Inferior parietal cortex (tissue), 1 donor: ENCODE results near the gene ANGPTL7.
A peak's percentile ranks its signal among the peaks of the same experiment; 100 is the strongest.
"Not testable (repeated sequence)": the region's sequence is repeated elsewhere in the genome, so short reads cannot be mapped to it uniquely, and the experiment has no call there.

Experiments used
- DNase-seq: peaks from one replicate; pipeline ENCODE4 v3.0.0-alpha.2; 2016; ENCODE audit errors: extremely low spot score

Gene ANGPTL7

DNA sequence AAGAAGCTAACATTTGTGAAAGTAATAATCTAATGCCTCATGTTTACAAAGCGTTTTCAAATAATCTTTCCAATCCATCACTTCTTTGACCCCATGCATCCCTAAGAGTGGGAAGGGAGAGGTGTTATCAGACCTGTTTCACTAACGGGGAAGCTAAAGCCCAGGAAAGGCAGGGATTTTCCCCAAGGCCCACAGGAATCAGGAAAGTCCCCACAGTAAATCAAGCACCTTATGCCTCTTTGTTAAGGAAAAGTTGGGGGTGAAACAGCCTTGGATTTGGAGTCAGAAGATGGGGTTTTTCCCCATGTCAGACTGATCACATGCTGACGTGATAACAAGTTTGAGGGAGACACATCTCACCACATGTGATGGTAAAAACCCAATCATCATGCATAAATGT lies 20.0 kb upstream of the ANGPTL7 start:
- no peak for DNase-seq

DNA sequence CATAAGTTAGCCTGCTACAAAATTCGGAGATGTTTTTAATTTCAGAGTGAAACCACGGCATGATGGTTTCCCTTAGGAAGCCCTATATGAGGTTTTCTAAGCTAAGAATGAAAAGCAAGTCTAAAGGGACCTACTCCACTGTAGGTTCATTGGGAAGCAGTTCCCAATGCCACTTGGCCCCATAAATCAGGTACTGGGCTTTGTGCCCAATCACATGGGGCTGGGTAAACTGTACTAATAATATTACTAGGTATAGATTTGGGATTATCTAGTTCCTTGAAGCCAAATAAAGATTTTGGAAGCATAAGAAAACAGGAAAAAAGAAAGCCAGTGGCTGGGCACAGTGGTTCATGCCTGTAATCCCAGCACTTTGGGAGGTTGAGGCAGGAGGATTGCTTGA lies 19.1 kb upstream of the ANGPTL7 start:
- DNase-seq, result no peak

DNA sequence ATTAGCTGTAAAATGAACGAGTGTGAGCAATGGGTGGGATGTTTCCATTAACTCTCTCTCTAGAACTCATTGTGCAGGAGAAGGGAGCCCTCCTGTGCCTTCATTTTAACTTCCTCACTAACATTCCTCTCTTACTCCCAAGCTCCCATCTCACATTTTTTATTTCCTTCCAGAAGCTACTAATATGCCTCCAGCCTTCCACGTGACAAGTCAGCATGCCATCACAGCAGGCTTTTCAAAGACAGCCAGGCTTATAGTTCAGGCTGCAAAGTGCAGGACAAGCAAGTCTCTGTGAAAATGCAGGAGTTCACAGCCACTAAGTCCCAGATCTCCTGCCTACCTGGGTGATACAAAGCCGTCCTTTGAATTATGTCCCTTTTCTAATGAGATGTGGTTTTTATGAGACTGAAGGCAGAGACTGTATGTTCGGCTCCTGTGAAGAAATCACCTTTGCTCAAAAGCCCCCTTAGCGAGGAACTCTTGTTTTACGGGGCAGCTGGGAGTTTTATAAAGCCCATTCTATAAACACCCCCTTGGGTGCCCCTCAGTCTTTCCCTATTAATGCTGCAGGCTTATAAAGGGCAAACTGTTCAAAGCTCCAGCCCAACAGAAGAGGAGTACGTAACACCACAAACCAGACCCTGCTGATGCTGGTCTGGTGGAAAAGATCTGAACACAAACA lies 14.8 kb upstream of the ANGPTL7 start:
- DNase-seq, result no peak

DNA sequence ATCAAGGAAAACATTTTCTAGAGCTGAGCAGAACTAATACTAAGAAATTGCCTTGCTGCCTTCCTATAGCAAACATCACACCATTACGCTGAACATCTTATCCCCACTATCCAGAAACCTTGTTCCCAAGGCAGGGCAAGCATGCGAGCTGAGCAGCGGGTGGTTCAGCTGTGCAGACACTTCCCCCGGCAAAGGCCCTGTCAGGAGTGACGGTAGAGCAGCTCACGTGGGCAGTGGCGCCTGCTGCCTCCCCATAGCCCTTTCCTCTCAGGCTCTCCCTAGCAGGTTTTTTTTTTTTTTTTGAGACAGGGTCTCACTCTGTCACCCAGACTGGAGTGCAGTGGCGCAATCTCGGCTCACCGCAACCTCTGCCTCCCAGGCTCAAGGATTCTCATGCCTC lies 13.7 kb upstream of the ANGPTL7 start:
- no peak for DNase-seq

DNA sequence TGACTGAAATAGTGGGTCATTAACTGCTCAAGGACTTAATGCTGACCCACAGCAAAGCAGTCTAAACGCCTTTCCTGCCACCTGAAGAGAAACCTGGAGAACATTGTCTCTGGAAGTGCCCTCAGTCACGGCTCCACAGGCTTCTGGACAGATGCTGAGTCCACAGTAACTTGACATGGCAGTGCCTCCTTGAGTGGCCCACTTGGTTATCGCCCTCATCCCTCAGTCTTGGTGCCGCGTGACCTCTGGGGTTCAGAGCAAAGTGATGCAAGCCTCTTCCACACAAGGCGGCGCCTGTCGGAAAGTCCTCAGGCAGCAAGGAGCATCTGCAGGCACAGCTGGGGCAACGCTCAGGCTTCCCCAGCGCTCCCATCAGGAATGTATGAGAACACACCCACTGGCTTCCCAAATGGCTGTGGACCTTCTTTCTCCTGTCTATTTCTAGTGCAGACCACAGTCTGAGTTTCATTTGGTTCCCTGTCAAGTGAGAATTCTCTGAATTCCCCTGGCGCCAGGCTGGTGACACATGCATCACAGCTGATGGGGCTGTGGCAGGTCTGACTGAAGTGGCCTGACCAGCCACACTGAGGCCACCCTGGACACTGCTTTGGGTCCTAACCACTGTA lies 13.0 kb upstream of the ANGPTL7 start:
- DNase-seq, result no peak

DNA sequence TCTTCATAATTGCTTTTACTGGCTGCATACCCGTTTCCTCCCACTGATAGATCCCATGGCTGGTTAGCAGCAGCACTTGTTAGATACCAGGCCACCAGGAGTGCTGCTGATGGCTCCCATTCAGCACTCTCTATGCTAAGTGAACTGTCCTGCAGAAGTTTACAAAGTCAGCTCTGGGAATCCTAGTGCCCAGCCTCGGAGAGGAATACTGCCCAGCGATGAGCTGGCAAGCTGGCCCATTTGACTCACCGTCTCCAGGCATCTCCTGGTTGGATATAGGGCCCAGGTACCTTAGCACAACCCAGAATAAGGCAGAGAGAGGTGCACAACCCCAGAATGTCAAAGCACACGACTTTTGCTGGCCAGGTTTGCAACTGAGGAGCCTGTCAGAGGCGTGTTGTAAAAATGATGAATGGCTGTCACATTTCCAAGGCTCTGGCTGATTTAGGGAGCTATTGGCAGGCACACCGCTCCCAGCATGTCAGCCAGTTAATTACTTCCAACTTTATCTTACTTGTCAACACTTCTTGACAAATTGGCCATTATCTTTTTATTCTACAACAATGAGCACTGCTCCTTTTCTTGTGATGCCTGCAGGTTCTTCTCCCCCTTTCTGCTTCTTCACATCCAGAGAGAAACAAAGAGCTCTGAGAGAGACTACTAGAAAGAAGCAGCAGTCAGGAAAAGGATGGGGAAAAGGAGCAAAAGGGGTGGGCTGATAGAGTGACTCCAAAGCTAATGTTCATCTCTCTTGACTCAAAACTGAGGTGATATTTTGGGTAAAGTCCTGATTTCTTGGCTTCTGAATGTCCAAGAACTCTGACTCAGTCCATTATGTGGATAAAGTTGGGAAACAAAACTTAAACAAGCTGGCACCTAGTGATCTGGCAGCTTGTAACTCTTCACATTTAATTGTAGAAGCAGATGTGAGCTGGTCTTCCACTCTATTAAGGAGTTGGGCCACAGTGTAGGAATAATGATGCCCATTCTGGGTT lies 10.8 kb upstream of the ANGPTL7 start:
- no peak for DNase-seq

DNA sequence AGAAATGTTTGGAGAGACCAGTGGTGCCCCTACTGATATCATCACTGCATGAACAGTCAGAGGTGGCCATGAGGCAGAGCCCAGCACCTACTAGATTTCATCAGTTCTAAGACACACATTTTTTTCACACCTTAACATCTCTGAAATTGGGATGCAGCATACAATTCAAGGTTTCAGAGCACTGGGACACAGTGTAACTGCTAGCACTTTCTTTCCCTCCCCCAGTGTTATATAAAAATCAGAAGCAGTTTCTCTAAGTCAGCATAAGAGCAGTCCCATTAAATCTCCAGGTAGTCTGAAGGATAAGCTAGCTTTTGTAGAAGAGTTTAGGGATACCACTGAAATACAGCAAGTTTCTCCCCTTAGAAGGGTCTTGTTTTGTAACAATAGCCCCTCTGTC lies 10.0 kb upstream of the ANGPTL7 start:
- DNase-seq, result peak; percentile 66

DNA sequence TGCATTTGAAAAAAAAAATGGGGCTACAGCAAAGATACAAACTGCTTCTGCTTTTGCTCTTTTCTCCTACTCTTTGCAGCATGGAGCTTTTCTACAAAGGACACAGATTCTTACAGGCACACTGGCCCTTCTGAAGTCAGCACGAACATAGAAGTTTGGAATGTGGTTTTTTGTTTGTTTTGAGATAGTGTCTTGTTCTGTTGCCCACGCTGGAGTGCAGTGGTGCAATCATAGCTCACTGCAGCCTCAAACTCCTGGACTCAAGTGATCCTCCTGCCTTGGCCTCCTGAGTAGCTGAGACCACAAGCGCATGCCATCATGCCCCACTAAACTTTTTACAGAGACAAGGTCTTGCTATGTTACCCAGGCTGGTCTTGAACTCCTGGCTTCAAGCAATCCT lies 9.4 kb upstream of the ANGPTL7 start:
- not testable (repeated sequence) for DNase-seq

DNA sequence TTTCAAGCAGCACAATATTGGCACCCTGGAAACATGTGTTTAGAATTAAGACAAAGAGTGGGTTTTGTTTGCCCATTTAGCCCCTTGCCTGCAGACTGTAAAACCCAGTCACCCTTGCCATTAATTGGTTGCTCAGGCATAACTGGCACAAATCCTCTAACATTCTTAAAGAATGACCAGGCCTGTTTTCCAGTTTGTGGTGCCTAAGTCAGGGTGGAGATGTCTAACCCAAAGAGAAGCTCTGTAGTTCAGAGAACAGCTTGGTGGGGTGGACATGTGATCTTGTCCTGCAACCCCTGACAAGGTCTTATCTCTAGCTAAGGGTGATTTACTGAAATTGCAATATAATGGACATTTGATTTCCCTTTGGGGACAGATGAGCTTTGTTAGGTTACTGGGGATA lies 8.8 kb upstream of the ANGPTL7 start:
- DNase-seq, result no peak

DNA sequence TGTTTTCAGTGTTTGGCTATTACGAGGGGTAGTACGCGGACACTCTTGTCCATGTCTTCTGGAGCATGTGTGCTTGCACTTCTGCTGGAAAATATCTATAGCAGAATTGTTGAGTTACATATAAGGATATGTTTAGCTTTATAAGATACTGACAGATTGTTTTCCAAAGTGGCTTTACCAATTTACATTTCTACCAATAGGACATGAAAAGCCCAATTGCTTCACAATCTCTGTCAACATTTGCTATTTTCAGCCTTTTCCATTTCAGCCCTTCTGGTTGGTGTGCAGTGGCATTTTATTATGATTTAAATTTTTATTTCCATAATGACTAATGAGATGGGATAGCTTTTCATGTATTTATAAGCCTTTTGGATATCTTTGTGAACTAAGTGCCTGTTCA lies 6.3 kb upstream of the ANGPTL7 start:
- DNase-seq, result no peak

DNA sequence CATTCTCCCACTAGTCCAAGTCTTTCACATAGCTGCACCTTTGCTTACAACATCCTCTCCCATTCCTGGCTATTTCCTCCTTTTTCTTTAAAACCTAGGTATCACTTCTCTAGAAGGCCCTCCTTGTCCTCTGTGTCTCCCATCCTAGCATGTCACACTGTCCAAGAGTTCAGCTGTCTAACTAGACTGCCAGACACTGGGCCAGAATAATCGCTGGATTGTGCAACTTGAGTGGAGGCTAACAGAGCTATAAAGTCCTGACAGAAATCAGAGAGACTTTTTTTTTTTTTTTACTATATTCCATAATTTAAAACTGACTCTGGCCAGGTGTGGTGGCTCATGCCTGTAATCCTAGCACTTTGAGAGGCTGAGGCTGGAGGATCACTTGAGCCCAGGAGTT lies 4.2 kb upstream of the ANGPTL7 start:
- DNase-seq, result no peak

DNA sequence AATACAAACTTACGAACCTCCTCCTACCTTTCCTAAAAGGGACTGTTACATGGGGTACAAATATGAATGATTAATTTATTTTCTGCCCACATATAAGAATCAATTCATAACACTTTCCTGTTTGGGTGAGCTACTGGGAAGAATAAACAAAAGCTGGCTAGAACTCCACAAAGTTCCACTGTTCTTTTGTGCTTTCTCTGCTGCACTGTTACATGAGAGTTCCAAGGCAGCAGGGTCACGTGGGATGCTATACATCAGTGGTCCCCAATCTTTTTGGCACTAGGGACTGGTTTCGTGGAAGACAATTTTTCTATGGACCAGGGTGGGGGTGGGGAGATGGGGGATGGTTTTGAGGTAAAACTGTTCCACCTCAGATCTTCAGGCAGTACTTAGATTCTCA lies 2.2 kb upstream of the ANGPTL7 start:
- no peak for DNase-seq

DNA sequence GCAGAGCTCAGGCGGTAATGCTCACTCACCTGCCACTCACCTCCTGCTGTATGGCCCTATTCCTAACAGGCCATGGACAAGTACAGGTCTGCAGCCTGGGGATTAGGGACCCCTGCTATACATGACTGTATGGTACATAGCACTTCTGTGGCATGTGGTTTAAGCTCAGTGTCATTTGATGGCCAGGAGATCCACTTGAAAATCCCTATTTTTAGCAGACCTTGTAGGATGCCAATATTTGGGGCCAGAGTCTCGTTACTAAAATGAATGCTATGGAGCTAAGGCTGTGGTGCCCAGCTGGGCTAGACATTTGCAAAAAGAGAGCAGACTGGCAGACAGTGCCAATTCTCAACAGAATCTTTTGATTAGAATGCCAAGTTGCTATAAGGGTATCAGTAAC lies 1.7 kb upstream of the ANGPTL7 start:
- no peak for DNase-seq

DNA sequence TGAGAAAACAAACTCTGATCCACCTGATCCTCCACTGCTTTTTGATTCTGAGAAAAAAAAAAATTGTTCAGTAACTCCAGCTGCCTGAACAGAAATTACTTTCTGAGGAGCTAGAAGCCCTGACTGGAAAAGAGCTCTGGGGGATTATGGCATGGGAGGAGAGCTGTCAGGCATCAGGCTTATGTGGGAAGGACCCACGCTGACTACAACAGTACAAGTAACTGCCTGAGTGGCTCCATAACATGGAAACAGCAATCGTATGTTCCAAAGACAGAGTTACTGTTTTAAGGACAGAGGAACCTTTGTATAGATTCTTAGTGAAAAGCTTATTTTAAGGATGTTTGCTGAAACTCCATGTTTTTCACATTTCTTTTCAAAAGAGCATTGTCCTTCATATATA lies 1.2 kb upstream of the ANGPTL7 start:
- peak; percentile 33 for DNase-seq

DNA sequence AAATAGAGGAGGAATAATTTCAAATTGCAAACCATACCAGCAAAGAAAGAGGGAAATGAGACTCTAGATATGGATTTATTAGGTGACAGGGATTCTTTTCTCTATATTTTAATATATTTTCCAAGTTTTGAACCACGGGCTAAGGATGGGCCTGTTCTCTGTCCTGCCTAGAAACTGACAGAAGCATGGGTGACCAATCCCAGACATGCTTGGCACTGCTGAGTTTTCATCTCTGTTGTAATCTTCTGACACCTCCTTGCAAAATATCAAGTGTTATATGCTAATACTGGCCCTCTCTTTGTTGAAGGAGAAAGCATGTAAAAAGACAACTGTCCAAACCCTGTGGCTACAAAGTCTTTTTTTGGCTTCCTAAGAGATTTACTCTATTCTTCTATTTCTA lies 774 bp upstream of the ANGPTL7 start:
- DNase-seq, result no peak

DNA sequence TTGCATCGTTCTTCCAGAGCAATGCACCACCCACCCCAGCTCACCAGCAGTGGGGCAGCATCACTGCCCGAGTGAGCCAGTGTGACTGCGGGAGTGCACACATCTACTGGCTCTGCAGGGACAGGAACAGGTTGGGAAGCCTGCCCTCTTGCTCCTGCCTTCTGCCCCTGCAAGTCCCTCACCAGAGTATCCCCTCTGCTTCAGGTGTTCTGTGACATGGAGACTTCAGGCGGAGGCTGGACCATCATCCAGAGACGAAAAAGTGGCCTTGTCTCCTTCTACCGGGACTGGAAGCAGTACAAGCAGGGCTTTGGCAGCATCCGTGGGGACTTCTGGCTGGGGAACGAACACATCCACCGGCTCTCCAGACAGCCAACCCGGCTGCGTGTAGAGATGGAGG lies 4.2 kb downstream of the ANGPTL7 start:
- no peak for DNase-seq

DNA sequence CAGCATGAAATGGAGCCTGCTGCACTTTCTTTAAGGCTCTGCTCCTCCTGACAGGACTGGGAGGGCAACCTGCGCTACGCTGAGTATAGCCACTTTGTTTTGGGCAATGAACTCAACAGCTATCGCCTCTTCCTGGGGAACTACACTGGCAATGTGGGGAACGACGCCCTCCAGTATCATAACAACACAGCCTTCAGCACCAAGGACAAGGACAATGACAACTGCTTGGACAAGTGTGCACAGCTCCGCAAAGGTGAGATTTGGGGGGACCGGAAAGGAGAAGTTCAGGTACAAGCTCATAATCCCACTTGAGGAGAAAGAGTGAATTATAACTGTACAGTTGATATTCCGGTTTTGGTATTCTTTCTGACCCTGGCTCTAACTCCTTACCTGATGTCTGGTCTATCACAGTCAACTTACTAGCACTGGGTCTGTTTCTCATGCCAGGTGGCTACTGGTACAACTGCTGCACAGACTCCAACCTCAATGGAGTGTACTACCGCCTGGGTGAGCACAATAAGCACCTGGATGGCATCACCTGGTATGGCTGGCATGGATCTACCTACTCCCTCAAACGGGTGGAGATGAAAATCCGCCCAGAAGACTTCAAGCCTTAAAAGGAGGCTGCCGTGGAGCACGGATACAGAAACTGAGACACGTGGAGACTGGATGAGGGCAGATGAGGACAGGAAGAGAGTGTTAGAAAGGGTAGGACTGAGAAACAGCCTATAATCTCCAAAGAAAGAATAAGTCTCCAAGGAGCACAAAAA lies 5.4 kb downstream of the ANGPTL7 start:
- DNase-seq, result no peak

DNA sequence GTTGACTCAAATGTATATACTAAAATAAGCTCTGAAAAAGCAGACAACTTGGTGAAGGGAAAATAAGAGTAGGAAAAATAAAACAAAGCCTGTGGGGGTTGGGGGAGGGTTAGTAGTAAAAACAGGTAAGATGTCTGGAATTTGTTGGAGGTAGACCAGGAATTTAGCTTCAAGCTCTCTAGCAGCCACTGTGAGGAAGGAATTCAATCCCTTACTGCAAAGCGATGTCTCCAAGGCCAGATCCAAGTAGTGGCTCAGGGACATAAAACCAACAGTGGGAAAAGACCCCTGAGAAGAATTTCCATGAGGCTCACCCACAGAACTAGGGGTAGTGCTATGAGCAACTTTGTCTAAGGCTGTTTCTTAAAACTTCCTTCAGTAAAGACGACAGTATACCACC lies 7.8 kb downstream of the ANGPTL7 start:
- DNase-seq, result no peak

DNA sequence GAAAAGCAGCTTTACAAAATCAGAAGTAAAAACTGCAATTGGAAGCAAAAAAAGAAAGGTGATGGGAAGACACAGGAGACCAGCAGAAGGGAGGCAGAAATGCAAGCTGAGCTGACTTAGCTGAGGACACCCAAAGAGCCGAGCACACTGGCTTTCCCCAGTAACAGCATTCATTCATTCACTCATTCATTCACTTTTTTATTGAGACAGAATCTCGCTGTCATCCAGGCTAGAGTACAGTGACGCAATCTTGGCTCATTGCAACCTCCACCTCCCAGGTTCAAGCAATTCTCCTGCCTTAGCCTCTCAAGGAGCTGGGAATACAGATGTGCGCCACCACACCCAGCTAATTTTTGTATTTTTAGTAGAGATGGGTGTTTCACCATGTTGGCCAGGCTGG lies 8.2 kb downstream of the ANGPTL7 start:
- DNase-seq, result no peak

DNA sequence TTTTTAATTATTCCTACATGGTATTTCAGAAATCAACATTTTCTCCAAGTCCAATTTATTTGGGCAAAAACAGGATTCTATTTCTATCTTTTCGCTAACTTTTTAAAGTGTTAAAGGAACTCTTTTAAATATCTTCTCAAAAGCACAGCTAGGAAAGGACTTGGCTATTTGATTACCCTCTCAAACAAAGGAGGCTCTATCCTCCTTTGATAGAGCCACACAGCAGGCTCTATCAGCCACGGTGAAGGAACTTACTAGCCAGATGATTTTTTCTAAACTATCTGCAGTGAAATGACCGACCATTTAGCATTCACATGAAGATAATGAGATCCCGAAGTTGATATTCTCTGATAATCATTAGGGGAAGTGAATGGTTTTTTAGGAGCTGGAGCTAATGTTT lies 9.1 kb downstream of the ANGPTL7 start:
- DNase-seq, result peak; percentile 38

DNA sequence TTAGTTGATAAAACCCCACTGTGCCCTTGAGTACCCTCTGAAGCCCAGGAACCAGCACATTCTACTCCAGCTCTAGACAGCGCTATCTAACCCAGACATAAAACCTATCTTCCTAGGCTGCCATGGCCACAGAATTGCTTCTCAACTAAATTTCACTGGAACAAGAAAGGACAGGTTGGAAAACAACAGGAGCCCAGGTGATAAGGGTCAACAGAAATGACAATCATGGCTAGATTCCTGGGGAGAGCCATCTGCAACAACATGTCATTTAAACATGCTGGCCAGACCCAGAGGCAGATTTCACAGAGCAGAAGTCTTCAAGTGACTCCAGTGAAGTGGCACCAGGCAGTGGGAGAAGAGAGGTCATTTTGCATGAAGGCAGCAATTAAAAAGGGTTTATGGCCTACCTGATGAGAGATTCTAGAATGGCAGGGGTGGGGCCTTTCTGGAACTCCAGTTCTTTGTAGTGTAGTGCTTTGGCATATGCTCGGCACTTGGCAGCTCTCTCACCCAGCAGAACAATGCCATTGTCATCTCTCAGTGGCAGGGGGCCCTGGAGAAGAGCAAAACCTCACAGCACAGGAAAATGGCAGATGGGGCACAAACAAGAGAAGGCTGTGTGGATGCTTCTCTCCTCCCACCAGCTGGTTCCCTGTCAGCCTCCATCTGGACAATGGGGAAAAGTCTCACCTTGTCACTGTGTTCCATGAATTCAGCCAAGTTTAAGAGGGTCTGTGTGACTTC lies 9.9 kb downstream of the ANGPTL7 start:
- DNase-seq, result peak; percentile 47
